RWPE1 (cell line): Measurements from ENCODE around the gene CLCN7.
A peak's percentile ranks its signal among the peaks of the same experiment; 100 is the strongest.
"Not testable (repeated sequence)": the region's sequence is repeated elsewhere in the genome, so short reads cannot be mapped to it uniquely, and the experiment has no call there.

ENCODE experiments used
- CTCF ChIA-PET: fragments of 350-600 bp; sonication (Branson Sonifier 250); formaldehyde crosslinking; extraction: SDS; loops from one replicate; lab custom pipeline; 2021; lab: Yijun Ruan, JAX
- POLR2A ChIA-PET: fragments of 400-600 bp; formaldehyde crosslinking; extraction: SDS; loops from one replicate; lab custom pipeline; 2020; ENCODE audit warnings: antibody characterized with exemption; ENCODE audit not compliant: low non-redundant PET; lab: Yijun Ruan, JAX
- DNase-seq: peaks from one replicate; pipeline ENCODE4 v3.0.0; 2012; ENCODE audit warnings: low spot score
- H3K27ac ChIP-seq: fragments of 450-650 bp; 2 replicates; pipeline ENCODE4 v1.5.1; 2017
- TF ChIP-seq, protein P1 (sequence below): fragments of 450-650 bp; conservative IDR thresholded peaks from 2 replicates; pipeline ENCODE4 v1.5.1; 2017; ENCODE audit warnings: low read depth, mild to moderate bottlenecking

The CLCN7 gene

GRCh38 chr16:1481906-1482835 is 7.3 kb upstream of the CLCN7 start:
- DNase-seq, result no peak
- ChIA-PET CTCF (interaction anchor here (0.7 kb wide), 1 partner anchor 48 kb away, joined by 3 read pairs; no protein-coding TSS in a partner anchor), POLR2A (no interaction called here)
- TF ChIP-seq, protein P1, sequence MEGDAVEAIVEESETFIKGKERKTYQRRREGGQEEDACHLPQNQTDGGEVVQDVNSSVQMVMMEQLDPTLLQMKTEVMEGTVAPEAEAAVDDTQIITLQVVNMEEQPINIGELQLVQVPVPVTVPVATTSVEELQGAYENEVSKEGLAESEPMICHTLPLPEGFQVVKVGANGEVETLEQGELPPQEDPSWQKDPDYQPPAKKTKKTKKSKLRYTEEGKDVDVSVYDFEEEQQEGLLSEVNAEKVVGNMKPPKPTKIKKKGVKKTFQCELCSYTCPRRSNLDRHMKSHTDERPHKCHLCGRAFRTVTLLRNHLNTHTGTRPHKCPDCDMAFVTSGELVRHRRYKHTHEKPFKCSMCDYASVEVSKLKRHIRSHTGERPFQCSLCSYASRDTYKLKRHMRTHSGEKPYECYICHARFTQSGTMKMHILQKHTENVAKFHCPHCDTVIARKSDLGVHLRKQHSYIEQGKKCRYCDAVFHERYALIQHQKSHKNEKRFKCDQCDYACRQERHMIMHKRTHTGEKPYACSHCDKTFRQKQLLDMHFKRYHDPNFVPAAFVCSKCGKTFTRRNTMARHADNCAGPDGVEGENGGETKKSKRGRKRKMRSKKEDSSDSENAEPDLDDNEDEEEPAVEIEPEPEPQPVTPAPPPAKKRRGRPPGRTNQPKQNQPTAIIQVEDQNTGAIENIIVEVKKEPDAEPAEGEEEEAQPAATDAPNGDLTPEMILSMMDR, result no peak
- H3K27ac ChIP-seq, result no peak overlapping the region

DNA sequence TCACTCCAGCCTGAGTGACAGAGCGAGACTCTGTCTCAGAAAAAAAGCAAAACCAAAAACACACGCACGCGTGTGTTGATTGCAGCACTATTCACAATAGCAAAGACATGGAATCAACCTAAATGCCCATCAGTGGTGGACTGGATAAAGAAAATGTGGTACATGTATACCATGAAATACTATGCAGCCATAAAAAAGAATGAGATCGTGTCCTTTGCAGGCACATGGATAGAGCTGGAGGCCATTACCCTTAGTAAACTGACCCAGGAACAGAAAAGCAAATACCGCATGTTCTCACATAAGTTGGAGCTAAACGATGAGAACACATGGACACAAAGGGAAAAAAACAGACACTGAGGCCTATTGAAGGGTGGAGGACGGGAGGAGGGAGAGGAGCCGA is 4.1 kb upstream of the CLCN7 start:
- DNase-seq, H3K27ac ChIP-seq, CTCF ChIA-PET, POLR2A ChIA-PET: not testable (repeated sequence)

GRCh38 chr16:1477033-1477432 is 2.2 kb upstream of the CLCN7 start:
- ChIA-PET POLR2A (no interaction called here), CTCF (no interaction called here)
- H3K27ac ChIP-seq, result no peak overlapping the region
- TF ChIP-seq, protein P1, result no peak
- DNase-seq, result no peak

DNA sequence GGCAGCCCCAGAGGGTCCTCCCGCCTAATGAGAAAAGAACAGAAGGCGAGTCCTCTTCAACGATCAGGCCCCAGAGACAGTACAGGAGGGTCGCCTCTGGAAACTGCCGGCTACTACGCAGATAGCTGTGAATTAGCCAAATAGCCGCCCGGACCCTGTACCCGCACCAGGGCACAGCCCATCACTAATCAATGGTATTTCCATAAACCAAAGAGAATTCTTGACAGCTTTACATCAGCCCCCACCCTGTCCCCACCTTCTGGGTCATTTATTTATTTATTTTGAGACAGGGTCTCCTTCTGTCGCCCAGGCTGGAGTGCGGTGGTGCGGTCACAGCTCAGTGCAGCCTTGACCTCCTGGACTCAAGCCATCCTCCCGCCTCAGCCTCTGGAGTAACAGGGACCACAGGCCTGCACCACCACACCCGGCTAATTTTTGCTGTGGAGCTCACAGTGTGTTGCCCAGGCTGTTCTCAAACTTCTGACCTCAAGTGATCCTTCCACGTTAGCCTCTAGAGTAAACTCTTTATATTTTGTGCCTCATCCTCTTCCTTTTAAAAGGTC is 805 bp upstream of the CLCN7 start:
- H3K27ac ChIP-seq, result peak overlapping the region; percentile 79

GRCh38 chr16:1474082-1474795 is 589 bp downstream of the CLCN7 start:
- ChIA-PET POLR2A (interaction anchor here (0.7 kb wide), 2 partner anchors 136 to 295 kb away, joined by 3 to 4 read pairs; no protein-coding TSS in a partner anchor), CTCF (no interaction called here)
- peak; percentile 22 for DNase-seq
- TF ChIP-seq, protein P1, result no peak
- H3K27ac ChIP-seq, result peak overlapping the region; percentile 79

More for the DNA sequence above, 805 bp upstream of the CLCN7 start:
- ChIA-PET POLR2A (interaction anchor here (0.6 kb wide), 1 partner anchor 687 kb away, joined by 3 read pairs; the partner anchor contains the start of gene CHTF18), CTCF (interaction anchor here (0.5 kb wide), 1 partner anchor 768 kb away, joined by 4 read pairs; no protein-coding TSS in a partner anchor)
- TF ChIP-seq, protein P1, result no peak
- DNase-seq, result no peak

- TF ChIP-seq, protein P1, result no peak
- no peak for DNase-seq
- ChIA-PET CTCF (interaction anchor here (0.5 to 0.6 kb wide), 2 partner anchors 9 to 248 kb away, joined by 3 read pairs; no protein-coding TSS in a partner anchor), POLR2A (interaction anchor here (0.7 kb wide), 1 partner anchor 100 kb away, joined by 4 read pairs; no protein-coding TSS in a partner anchor)
- no peak overlapping the region for H3K27ac ChIP-seq
These were observed 1.9 kb downstream of the CLCN7 start for GRCh38 chr16:1472974-1473373.
